Measurements from ENCODE around the gene AHRR. TPM values are rescaled to one million over a fixed set of nuclear protein-coding genes. Genes with fewer than 3 reads are reported as not detected.

The AHRR gene
- total and polyA plus RNA-seq, 7 experiments from 2014 or later = 0.56 to 23.5 (median 1.2) TPM; not detected in 1

DNA sequence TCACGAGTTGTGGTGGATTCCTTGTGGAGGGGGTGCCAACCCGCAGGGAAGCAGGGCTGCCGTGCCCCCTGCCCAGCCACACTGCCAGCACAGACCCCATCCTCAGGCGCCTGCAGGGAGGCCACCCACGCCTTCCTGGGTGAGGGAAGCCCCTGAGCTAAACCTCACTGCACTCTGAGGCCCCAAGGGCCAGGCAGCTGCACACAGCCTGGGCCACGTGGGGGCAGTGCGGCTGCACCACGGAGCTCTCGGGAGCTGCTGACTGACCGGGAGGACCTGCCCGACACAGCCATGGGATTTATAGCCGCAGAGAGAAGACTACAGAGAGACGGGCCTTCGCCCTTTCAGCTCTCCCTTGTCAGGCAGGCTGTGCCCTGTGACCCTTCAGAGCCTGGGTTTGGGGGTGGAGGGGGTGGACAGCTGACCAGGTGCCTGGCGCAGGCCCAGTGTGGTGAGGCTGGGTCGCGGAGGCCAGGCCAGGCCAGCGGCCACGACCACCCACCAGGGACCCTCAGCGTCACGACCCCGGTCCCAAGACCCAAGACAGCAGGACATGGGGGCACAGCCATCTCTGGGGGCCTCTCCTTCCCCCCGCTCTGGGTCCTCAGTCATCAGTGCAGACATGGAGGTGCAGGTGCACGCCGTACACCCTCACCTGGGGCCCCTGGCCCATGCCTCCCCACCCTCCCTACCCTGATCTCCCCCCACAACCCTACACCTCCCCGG, 4.3 kb upstream of the AHRR start:
- no peaks in the 10 kb centered on the region for H3K27me3 ChIP-seq (ENCODE audit: control insufficient read depth in 2 of 2, insufficient read depth in 2 of 2, low read length in 2 of 2)
- POLR2A ChIA-PET = no interaction called here
- ATAC-seq (peak; percentile 48), DNase-seq (peak in 1 of 9 donors; percentile 52)
- H3K4me1 ChIP-seq (ENCODE audit: control insufficient read depth in 2 of 2, insufficient read depth in 2 of 2, low read length in 2 of 2) = no peaks in the 10 kb centered on the region
- Mint-ChIP-seq H3K27me3 (peaks cover 6 to 17% (median 12%) of the 10 kb centered on the region in 5 donors), H3K4me1 (peaks cover 0 to 11% (median 9%) of the 10 kb centered on the region in 7 donors), H3K36me3 (peaks cover 0 to 24% (median 4%) of the 10 kb centered on the region in 5 donors), H3K4me3 (no peak overlapping the region), H3K27ac (no peak overlapping the region), H3K9me3 (no peaks in the 10 kb centered on the region)
- intact Hi-C loops (cut with micrococcal nuclease) = no loop called here
- H3K4me3 ChIP-seq (ENCODE audit: low read length) = no peak overlapping the region
- CTCF ChIA-PET = no interaction called here
- no peaks in the 10 kb centered on the region for H3K9me3 ChIP-seq (ENCODE audit: control insufficient read depth in 2 of 3, low read length in 3 of 3)
- H3K36me3 ChIP-seq (ENCODE audit: control insufficient read depth in 2 of 3, insufficient read depth in 3 of 3, low read length in 3 of 3) = peaks cover 0 to 46% (median 0%) of the 10 kb centered on the region in 3 experiments
- no peak overlapping the region for H3K27ac ChIP-seq (ENCODE audit: low read depth, low read length)

DNA sequence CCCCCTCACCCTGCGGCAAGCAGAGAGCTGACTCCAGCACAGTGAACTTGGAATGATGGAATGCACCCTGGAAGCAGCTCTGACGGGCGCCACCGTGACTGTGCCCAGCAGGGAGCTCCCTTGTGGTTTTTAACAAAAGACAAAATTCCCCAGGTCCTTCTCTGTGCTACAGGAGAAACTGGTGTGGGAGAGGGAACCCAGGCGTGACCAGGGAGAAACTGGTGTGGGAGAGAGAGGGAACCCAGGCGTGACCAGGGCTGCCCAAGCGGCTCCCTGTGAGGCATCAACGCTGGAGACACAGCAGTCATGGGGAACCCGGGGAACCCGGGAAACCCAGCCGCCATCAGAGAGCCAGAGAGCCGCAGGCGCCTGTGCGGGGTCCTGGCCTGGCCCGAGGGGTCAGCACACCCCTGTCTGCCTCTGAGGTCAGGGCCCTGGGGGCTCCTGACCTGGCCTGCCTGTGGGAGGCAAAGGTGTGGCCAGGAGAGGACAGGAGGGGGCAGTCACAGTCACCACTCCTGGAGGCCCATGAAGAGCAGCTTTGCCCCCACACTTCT, 3.1 kb upstream of the AHRR start:
- ChIA-PET CTCF (no interaction called here), POLR2A (no interaction called here)
- Mint-ChIP-seq H3K9me3 (peaks cover 0 to 1% (median 0%) of the 10 kb centered on the region in 11 donors), H3K27ac (no peak overlapping the region), H3K27me3 (peaks cover 9 to 17% (median 14%) of the 10 kb centered on the region in 5 donors), H3K4me1 (peaks cover 0 to 17% (median 10%) of the 10 kb centered on the region in 7 donors), H3K4me3 (no peak overlapping the region), H3K36me3 (peaks cover 0 to 17% (median 4%) of the 10 kb centered on the region in 5 donors)
- Histone ChIP-seq H3K4me1 (ENCODE audit: control insufficient read depth in 2 of 2, insufficient read depth in 2 of 2, low read length in 2 of 2) (no peaks in the 10 kb centered on the region), H3K4me3 (ENCODE audit: low read length) (no peak overlapping the region), H3K27me3 (ENCODE audit: control insufficient read depth in 2 of 2, insufficient read depth in 2 of 2, low read length in 2 of 2) (no peaks in the 10 kb centered on the region), H3K27ac (ENCODE audit: low read depth, low read length) (no peak overlapping the region), H3K36me3 (ENCODE audit: control insufficient read depth in 2 of 3, insufficient read depth in 3 of 3, low read length in 3 of 3) (peaks cover 0 to 35% (median 0%) of the 10 kb centered on the region in 3 experiments), H3K9me3 (ENCODE audit: control insufficient read depth in 2 of 3, low read length in 3 of 3) (no peaks in the 10 kb centered on the region)
- ATAC-seq (no peak), DNase-seq (no peak)
- intact Hi-C loops (cut with micrococcal nuclease) = no loop called here

DNA sequence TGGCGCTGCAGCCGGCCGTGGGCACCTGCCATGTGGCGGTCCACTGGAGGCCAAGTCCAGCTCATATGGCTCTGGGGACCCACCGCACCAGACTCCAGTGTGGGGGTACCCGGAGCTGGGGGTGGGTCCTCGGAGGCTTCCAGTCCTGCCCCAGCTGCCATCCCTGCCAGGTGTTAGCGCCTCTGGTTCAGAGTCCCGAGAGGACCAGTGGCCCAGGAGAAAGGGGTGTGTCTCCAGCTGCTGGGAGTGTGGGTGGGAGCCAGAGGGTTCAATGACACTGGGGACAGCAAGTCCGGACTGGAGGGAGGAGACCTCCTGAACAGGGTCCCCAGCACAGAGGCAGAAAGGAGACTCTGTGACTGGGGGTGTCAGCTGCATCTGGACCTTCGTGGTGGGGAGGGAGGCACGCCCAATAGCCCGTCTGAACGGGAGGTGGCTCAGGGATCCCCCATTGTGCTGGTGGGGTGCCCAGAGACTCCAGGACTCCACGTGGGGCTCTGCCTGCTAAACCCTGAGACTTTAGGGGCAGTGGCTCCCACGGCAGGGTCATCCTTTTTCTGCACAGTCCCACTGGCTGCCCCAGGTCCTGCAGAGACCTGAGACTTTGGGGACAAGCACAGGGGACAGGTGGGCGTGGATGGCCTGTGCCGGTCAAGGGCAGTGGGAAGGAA, 2.4 kb upstream of the AHRR start:
- Mint-ChIP-seq H3K4me3 (peak overlapping the region in 1 of 10 donors; percentile 25), H3K36me3 (peaks cover 0 to 14% (median 4%) of the 10 kb centered on the region in 5 donors), H3K27me3 (peaks cover 15 to 23% (median 20%) of the 10 kb centered on the region in 5 donors), H3K4me1 (peaks cover 0 to 23% (median 12%) of the 10 kb centered on the region in 7 donors), H3K9me3 (peaks cover 0 to 2% (median 0%) of the 10 kb centered on the region in 11 donors), H3K27ac (no peak overlapping the region)
- ChIA-PET CTCF (no interaction called here), POLR2A (no interaction called here)
- Histone ChIP-seq H3K9me3 (ENCODE audit: control insufficient read depth in 2 of 3, low read length in 3 of 3) (no peaks in the 10 kb centered on the region), H3K27me3 (ENCODE audit: control insufficient read depth in 2 of 2, insufficient read depth in 2 of 2, low read length in 2 of 2) (no peaks in the 10 kb centered on the region), H3K4me3 (ENCODE audit: low read length) (no peak overlapping the region), H3K27ac (ENCODE audit: low read depth, low read length) (no peak overlapping the region), H3K4me1 (ENCODE audit: control insufficient read depth in 2 of 2, insufficient read depth in 2 of 2, low read length in 2 of 2) (no peaks in the 10 kb centered on the region), H3K36me3 (ENCODE audit: control insufficient read depth in 2 of 3, insufficient read depth in 3 of 3, low read length in 3 of 3) (peaks cover 0 to 29% (median 0%) of the 10 kb centered on the region in 3 experiments)
- no peak for DNase-seq
- intact Hi-C loops (cut with micrococcal nuclease) = no loop called here
- no peak for ATAC-seq

- H3K4me3 ChIP-seq (ENCODE audit: low read length) = no peak overlapping the region
- DNase-seq (no peak), ATAC-seq (no peak)
- H3K9me3 Mint-ChIP-seq = peaks cover 0 to 2% (median 0%) of the 10 kb centered on the region in 11 donors
- H3K4me3 Mint-ChIP-seq = peak overlapping the region in 9 of 10 donors; percentile 17 to 85 (median 61)
- peaks cover 0 to 13% (median 0%) of the 10 kb centered on the region in 3 experiments for H3K36me3 ChIP-seq (ENCODE audit: control insufficient read depth in 2 of 3, insufficient read depth in 3 of 3, low read length in 3 of 3)
- no peaks in the 10 kb centered on the region for H3K9me3 ChIP-seq (ENCODE audit: control insufficient read depth in 2 of 3, low read length in 3 of 3)
- peaks cover 0 to 7% (median 4%) of the 10 kb centered on the region in 5 donors for H3K36me3 Mint-ChIP-seq
- intact Hi-C loops (cut with micrococcal nuclease) = loop anchor here in 1 of 2 donors (2.0 to 5.0 kb wide), 2 partner anchors 48 to 72 kb away; partner anchors contain the start of gene PDCD6
- H3K4me1 Mint-ChIP-seq = peaks cover 0 to 23% (median 12%) of the 10 kb centered on the region in 7 donors
- CTCF ChIA-PET = no interaction called here
- H3K27ac ChIP-seq (ENCODE audit: low read depth, low read length) = no peak overlapping the region
- H3K4me1 ChIP-seq (ENCODE audit: control insufficient read depth in 2 of 2, insufficient read depth in 2 of 2, low read length in 2 of 2) = no peaks in the 10 kb centered on the region
- H3K27ac Mint-ChIP-seq = peak overlapping the region in 1 of 9 donors; percentile 46
- no peaks in the 10 kb centered on the region for H3K27me3 ChIP-seq (ENCODE audit: control insufficient read depth in 2 of 2, insufficient read depth in 2 of 2, low read length in 2 of 2)
- H3K27me3 Mint-ChIP-seq = peaks cover 18 to 31% (median 24%) of the 10 kb centered on the region in 5 donors
- POLR2A ChIA-PET = no interaction called here
Observed at GRCh38 chr5:320524-321229, 837 bp upstream of the AHRR start.

GRCh38 chr5:321726-322251, 275 bp downstream of the AHRR start:
- no peaks in the 10 kb centered on the region for H3K4me1 ChIP-seq (ENCODE audit: control insufficient read depth in 2 of 2, insufficient read depth in 2 of 2, low read length in 2 of 2)
- H3K4me1 Mint-ChIP-seq = peaks cover 0 to 21% (median 8%) of the 10 kb centered on the region in 7 donors
- intact Hi-C loops (cut with micrococcal nuclease) = loop anchor here in 1 of 2 donors (2.0 to 5.0 kb wide), 3 partner anchors 49 to 109 kb away; partner anchors contain the start of gene PDCD6
- ATAC-seq (no peak), DNase-seq (no peak)
- no peaks in the 10 kb centered on the region for H3K9me3 ChIP-seq (ENCODE audit: control insufficient read depth in 2 of 3, low read length in 3 of 3)
- peaks cover 0 to 2% (median 0%) of the 10 kb centered on the region in 11 donors for H3K9me3 Mint-ChIP-seq
- H3K4me3 ChIP-seq (ENCODE audit: low read length) = no peak overlapping the region
- H3K36me3 Mint-ChIP-seq = peaks cover 0 to 12% (median 0%) of the 10 kb centered on the region in 5 donors
- ChIA-PET CTCF (no interaction called here), POLR2A (no interaction called here)
- H3K27me3 Mint-ChIP-seq = peaks cover 19 to 38% (median 32%) of the 10 kb centered on the region in 5 donors
- H3K27me3 ChIP-seq (ENCODE audit: control insufficient read depth in 2 of 2, insufficient read depth in 2 of 2, low read length in 2 of 2) = no peaks in the 10 kb centered on the region
- no peak overlapping the region for H3K27ac ChIP-seq (ENCODE audit: low read depth, low read length)
- H3K36me3 ChIP-seq (ENCODE audit: control insufficient read depth in 2 of 3, insufficient read depth in 3 of 3, low read length in 3 of 3) = peaks cover 0 to 2% (median 0%) of the 10 kb centered on the region in 3 experiments
- peak overlapping the region in 5 of 10 donors; percentile 14 to 69 (median 55) for H3K4me3 Mint-ChIP-seq
- no peak overlapping the region for H3K27ac Mint-ChIP-seq
